DOHH2 (cell line): ENCODE measurements around the gene OR10A3.

Source experiments
- CTCF ChIP-seq: fragments of 200-600 bp; sonication (generic); IDR thresholded peaks from one replicate; pipeline ENCODE4 v1.5.1; 2014; ENCODE audit warnings: antibody characterized with exemption, mild to moderate bottlenecking, low read depth, low read length; ENCODE audit not compliant: poor library complexity, severe bottlenecking
- EZH2phosphoT487 ChIP-seq: fragments of 200-600 bp; sonication (generic); IDR thresholded peaks from 2 replicates; pipeline ENCODE4 v1.6.1; 2017; ENCODE audit warnings: borderline replicate concordance, mild to moderate bottlenecking, antibody characterized with exemption, low read length, moderate library complexity, mixed read lengths

GRCh38 chr11:7905961-7906429, 35.5 kb downstream of the OR10A3 start:
- TF ChIP-seq CTCF (no peak), EZH2phosphoT487 (no peak)
